Measurements from ENCODE around the gene MXRA8.

Gene MXRA8

GRCh38 chr1:1359664-1360468 is 1.5 kb upstream of the MXRA8 start:
- no peak for DNase-seq (ENCODE audit: extremely low read depth, insufficient read length)
- no peaks in the 10 kb centered on the region for H3K36me3 ChIP-seq (ENCODE audit: control insufficient read depth, insufficient read depth, low read length)
- no peak overlapping the region for H3K4me3 ChIP-seq (replicated peaks; ENCODE audit: low read depth, low read length)
- H3K27me3 ChIP-seq (replicated peaks; ENCODE audit: control insufficient read depth, insufficient read depth, low read length), result no peaks in the 10 kb centered on the region
- TF ChIP-seq CTCF (IDR thresholded peaks at IDR 0.05; ENCODE audit: insufficient read depth, low read length, poor library complexity, severe bottlenecking), result no peak

- no peak overlapping the region for H3K4me3 ChIP-seq (replicated peaks; ENCODE audit: low read depth, low read length)
- peak; percentile 8 for DNase-seq (ENCODE audit: extremely low read depth, insufficient read length)
These were observed 931 bp upstream of the MXRA8 start for GRCh38 chr1:1359308-1359663.

GRCh38 chr1:1357871-1358432 is 403 bp downstream of the MXRA8 start:
- Histone ChIP-seq H3K27me3 (replicated peaks; ENCODE audit: control insufficient read depth, insufficient read depth, low read length) (no peaks in the 10 kb centered on the region; the same call in 1 of the 2 replicates), H3K36me3 (ENCODE audit: control insufficient read depth, insufficient read depth, low read length) (no peaks in the 10 kb centered on the region), H3K4me3 (replicated peaks; ENCODE audit: low read depth, low read length) (no peak overlapping the region)
- DNase-seq (ENCODE audit: extremely low read depth, insufficient read length), result no peak
- no peak for TF ChIP-seq CTCF (IDR thresholded peaks at IDR 0.05; ENCODE audit: insufficient read depth, low read length, poor library complexity, severe bottlenecking)

More at GRCh38 chr1:1359308-1359663, 931 bp upstream of the MXRA8 start:
- no peaks in the 10 kb centered on the region for H3K36me3 ChIP-seq (ENCODE audit: control insufficient read depth, insufficient read depth, low read length)
- H3K27me3 ChIP-seq (replicated peaks; ENCODE audit: control insufficient read depth, insufficient read depth, low read length), result no peaks in the 10 kb centered on the region; the same call in 1 of the 2 replicates
- TF ChIP-seq CTCF (IDR thresholded peaks at IDR 0.05; ENCODE audit: insufficient read depth, low read length, poor library complexity, severe bottlenecking), result no peak

GRCh38 chr1:1356796-1357401 is 1.5 kb downstream of the MXRA8 start:
- H3K27me3 ChIP-seq (replicated peaks; ENCODE audit: control insufficient read depth, insufficient read depth, low read length), result no peaks in the 10 kb centered on the region; the same call in 1 of the 2 replicates
- H3K4me3 ChIP-seq (replicated peaks; ENCODE audit: low read depth, low read length), result no peak overlapping the region
- H3K36me3 ChIP-seq (ENCODE audit: control insufficient read depth, insufficient read depth, low read length), result no peaks in the 10 kb centered on the region
- DNase-seq (ENCODE audit: extremely low read depth, insufficient read length), result no peak
- TF ChIP-seq CTCF (IDR thresholded peaks at IDR 0.05; ENCODE audit: insufficient read depth, low read length, poor library complexity, severe bottlenecking), result no peak

- H3K4me3 ChIP-seq (replicated peaks; ENCODE audit: low read depth, low read length), result no peak overlapping the region
- no peaks in the 10 kb centered on the region; the same call in 1 of the 2 replicates for H3K27me3 ChIP-seq (replicated peaks; ENCODE audit: control insufficient read depth, insufficient read depth, low read length)
- DNase-seq (ENCODE audit: extremely low read depth, insufficient read length), result no peak
- no peak for TF ChIP-seq CTCF (IDR thresholded peaks at IDR 0.05; ENCODE audit: insufficient read depth, low read length, poor library complexity, severe bottlenecking)
- no peaks in the 10 kb centered on the region for H3K36me3 ChIP-seq (ENCODE audit: control insufficient read depth, insufficient read depth, low read length)
These were observed 2.1 kb downstream of the MXRA8 start for GRCh38 chr1:1356166-1356795.
